ENCODE results near the gene BIRC5. TPM values are rescaled to one million over a fixed set of nuclear protein-coding genes. Genes with fewer than 3 reads are reported as not detected.

The BIRC5 gene
- total RNA-seq: 10 to 100 TPM; 61.0 to 65.1 TPM
- 0.69 TPM for polyA plus RNA-seq

- CTCF ChIA-PET: interaction anchor here (0.9 kb wide), 1 partner anchor 37 kb away, joined by 4 read pairs; no protein-coding TSS in a partner anchor
- POLR2A ChIA-PET: interaction anchor here (0.6 to 1.0 kb wide), 2 partner anchors 93 to 98 kb away, joined by 4 to 6 read pairs; no protein-coding TSS in a partner anchor
- peak within 1 kb of the TSS; percentile 59 for H3K27ac ChIP-seq (ENCODE audit: low read depth, low read length)
Measured at GRCh38 chr17:78214016-78214705, at the start of gene BIRC5. TSS of gene BIRC5 (plus strand) at chr17:78214253. CDS start at chr17:78214317, 64 bp downstream.

DNA sequence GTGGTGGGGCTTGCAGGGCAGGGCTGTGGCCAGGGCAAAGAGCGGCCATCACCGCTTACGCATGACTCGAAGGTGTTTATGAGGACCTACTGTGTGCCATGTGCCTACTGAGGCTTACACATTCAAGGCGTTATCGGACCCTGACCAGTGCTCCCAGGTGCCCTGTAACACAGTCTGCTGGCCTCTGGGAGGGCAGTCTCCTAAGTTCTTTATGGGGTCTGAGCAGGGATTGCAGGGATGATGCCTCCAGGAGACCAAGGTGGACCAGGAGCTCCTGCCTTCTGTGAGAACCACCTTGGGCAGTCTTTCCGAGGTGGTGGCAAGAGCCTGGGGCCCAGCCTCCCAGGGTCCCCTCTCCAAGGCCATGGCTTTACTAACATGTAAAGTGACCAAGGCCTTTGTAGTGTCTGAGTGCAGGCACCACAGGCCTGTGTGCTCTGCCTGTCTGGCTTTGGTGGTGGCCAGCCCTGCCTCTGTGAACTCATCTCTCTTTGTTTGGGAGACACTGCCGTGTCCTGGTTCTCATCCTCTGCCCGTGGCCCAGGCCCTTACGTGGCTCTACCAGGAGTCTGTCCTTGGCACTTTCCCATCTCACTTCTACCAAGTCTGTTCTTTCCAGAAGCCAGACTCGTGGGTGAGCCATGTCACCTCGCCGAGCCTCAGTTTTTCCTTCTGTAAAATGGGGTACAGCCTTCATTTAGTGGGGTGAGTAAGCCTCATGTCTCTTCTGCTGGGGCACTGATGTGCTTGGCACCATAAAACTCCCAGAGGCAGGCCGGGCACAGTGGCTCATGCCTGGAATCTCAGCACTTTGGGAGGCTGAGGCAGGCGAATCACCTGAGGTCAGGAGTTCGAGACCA is 49.1 kb upstream of the BIRC5 start:
- ChIA-PET CTCF (no interaction called here), POLR2A (no interaction called here)
- no peaks in the 10 kb centered on the region for H3K36me3 ChIP-seq (ENCODE audit: insufficient read depth, low read length)

More at GRCh38 chr17:78214016-78214705, at the start of gene BIRC5:
- H3K9me3 Mint-ChIP-seq: no peaks in the 10 kb centered on the region
- H3K27ac Mint-ChIP-seq: peak within 1 kb of the TSS in 2 of 8 donors; percentile 36 to 63
- no peaks in the 10 kb centered on the region for H3K27me3 Mint-ChIP-seq
- H3K4me3 Mint-ChIP-seq: peak within 1 kb of the TSS; percentile 42 to 77 (median 72)
- H3K36me3 Mint-ChIP-seq: no peaks in the 10 kb centered on the region
- H3K27me3 ChIP-seq (ENCODE audit: insufficient read depth, low read length, poor library complexity, severe bottlenecking): no peaks in the 10 kb centered on the region
- peaks cover 2 to 10% (median 5%) of the 10 kb centered on the region in 3 donors for H3K4me1 Mint-ChIP-seq
- no peaks in the 10 kb centered on the region for H3K36me3 ChIP-seq (ENCODE audit: insufficient read depth, low read length)
- H3K4me3 ChIP-seq (ENCODE audit: low read length): peak within 1 kb of the TSS; percentile 53
- H3K9me3 ChIP-seq (ENCODE audit: low read length): no peaks in the 10 kb centered on the region
- DNase-seq: peak; percentile 83 to 90 (median 86)
- peaks cover 6% of the 10 kb centered on the region for H3K4me1 ChIP-seq (ENCODE audit: insufficient read depth, low read length)

GRCh38 chr17:78166416-78166815 is 47.6 kb upstream of the BIRC5 start:
- H3K4me3 Mint-ChIP-seq: peak overlapping the region in 1 of 7 donors; percentile 24
- no peak overlapping the region for H3K27ac Mint-ChIP-seq
- ChIA-PET CTCF (interaction anchor here (2.0 kb wide), 1 partner anchor 10 kb away, joined by 15 read pairs; no protein-coding TSS in a partner anchor), POLR2A (no interaction called here)
- Histone ChIP-seq H3K36me3 (ENCODE audit: insufficient read depth, low read length) (no peaks in the 10 kb centered on the region), H3K27me3 (ENCODE audit: insufficient read depth, low read length, poor library complexity, severe bottlenecking) (no peaks in the 10 kb centered on the region), H3K4me1 (ENCODE audit: insufficient read depth, low read length) (peaks cover 15% of the 10 kb centered on the region), H3K9me3 (ENCODE audit: low read length) (no peaks in the 10 kb centered on the region), H3K4me3 (ENCODE audit: low read length) (no peak overlapping the region), H3K27ac (ENCODE audit: low read depth, low read length) (no peak overlapping the region)
- H3K36me3 Mint-ChIP-seq: peaks cover 0 to 8% (median 0%) of the 10 kb centered on the region in 3 donors
- H3K4me1 Mint-ChIP-seq: peaks cover 9 to 23% (median 10%) of the 10 kb centered on the region in 3 donors
- H3K27me3 Mint-ChIP-seq: no peaks in the 10 kb centered on the region
- no peak for DNase-seq
- no peaks in the 10 kb centered on the region for H3K9me3 Mint-ChIP-seq

More for the DNA sequence above, 49.1 kb upstream of the BIRC5 start:
- H3K27ac Mint-ChIP-seq: peak overlapping the region in 1 of 8 donors; percentile 47
- Histone ChIP-seq H3K4me1 (ENCODE audit: insufficient read depth, low read length) (peaks cover 14% of the 10 kb centered on the region), H3K4me3 (ENCODE audit: low read length) (no peak overlapping the region), H3K27ac (ENCODE audit: low read depth, low read length) (no peak overlapping the region), H3K27me3 (ENCODE audit: insufficient read depth, low read length, poor library complexity, severe bottlenecking) (no peaks in the 10 kb centered on the region), H3K9me3 (ENCODE audit: low read length) (no peaks in the 10 kb centered on the region)
- peaks cover 4 to 11% (median 5%) of the 10 kb centered on the region in 3 donors for H3K4me1 Mint-ChIP-seq
- no peaks in the 10 kb centered on the region for H3K36me3 Mint-ChIP-seq
- no peak for DNase-seq
- no peaks in the 10 kb centered on the region for H3K9me3 Mint-ChIP-seq
- H3K4me3 Mint-ChIP-seq: peak overlapping the region in 1 of 7 donors; percentile 48
- H3K27me3 Mint-ChIP-seq: no peaks in the 10 kb centered on the region

- Histone ChIP-seq H3K27ac (ENCODE audit: low read depth, low read length) (peak within 1 kb of the TSS; percentile 70), H3K27me3 (ENCODE audit: insufficient read depth, low read length, poor library complexity, severe bottlenecking) (no peaks in the 10 kb centered on the region), H3K36me3 (ENCODE audit: insufficient read depth, low read length) (no peaks in the 10 kb centered on the region), H3K4me3 (ENCODE audit: low read length) (peak within 1 kb of the TSS; percentile 49), H3K9me3 (ENCODE audit: low read length) (no peaks in the 10 kb centered on the region), H3K4me1 (ENCODE audit: insufficient read depth, low read length) (peaks cover 26% of the 10 kb centered on the region)
- Mint-ChIP-seq H3K36me3 (peaks cover 0 to 27% (median 0%) of the 10 kb centered on the region in 3 donors), H3K27ac (peak within 1 kb of the TSS in 7 of 8 donors; percentile 35 to 89 (median 77)), H3K27me3 (no peaks in the 10 kb centered on the region), H3K4me1 (peaks cover 22 to 42% (median 26%) of the 10 kb centered on the region in 3 donors), H3K9me3 (no peaks in the 10 kb centered on the region), H3K4me3 (peak within 1 kb of the TSS; percentile 64 to 86 (median 70))
- CTCF ChIA-PET: interaction anchor here (1.5 kb wide), 1 partner anchor 29 kb away, joined by 7 read pairs; no protein-coding TSS in a partner anchor
- peak; percentile 80 to 89 (median 84) for DNase-seq
- POLR2A ChIA-PET: no interaction called here
Measured at GRCh38 chr17:78168242-78168902, 45.7 kb upstream of the BIRC5 start, which contains the start of gene SYNGR2. TSS of gene SYNGR2 (plus strand) at chr17:78168581. CDS start at chr17:78168617, 36 bp downstream.

DNA sequence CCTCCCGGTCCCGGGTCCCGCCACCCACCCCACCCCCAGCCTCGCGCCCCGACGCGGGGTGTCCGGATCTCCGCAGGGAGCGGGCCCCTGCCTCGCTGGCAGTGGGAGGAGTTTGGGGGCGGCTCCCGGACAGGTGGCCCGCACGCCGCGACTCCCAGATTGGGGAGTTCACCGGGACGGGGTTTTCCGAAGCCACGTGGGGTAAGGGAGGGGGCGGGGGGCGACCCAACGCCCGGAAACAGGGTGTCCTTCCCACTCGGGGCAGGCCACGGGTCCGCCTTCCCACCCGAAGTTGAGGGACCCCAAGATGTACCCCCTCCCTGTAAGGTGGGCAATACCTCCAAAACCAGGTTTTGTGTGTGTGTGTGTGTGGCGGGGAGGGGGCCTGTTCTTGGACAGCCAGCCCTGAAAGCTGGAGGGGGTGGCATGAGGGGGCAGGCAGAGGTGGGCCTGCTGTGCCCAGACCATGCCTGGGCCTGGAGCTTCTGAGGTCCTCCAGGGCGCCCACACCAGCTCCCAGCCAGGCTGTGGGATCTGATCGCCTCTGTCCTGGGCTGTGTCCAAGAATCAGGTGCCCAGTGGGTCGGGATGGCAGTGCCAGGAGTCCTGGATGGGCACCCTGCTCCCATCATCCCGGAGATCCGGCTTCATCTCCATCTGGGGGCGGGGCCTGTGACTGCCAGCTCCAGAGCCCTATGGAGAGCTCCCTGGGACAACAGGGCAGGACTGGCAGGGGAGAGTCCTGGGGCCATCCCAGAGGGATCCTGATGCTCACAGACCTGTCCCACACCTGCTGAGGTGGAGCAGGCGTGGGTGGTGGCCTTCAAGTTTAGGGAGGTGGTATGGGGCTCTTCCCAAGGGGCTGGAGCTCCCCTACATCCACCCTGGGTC is 44.9 kb upstream of the BIRC5 start:
- CTCF ChIA-PET: interaction anchor here (0.7 to 1.2 kb wide), 2 partner anchors 41 to 55 kb away, joined by 3 to 4 read pairs; partner anchors contain the start of gene TMC6

GRCh38 chr17:78170692-78171590 is 43.1 kb upstream of the BIRC5 start:
- no peaks in the 10 kb centered on the region for H3K9me3 ChIP-seq (ENCODE audit: low read length)
- DNase-seq: no peak
- peaks cover 41% of the 10 kb centered on the region for H3K4me1 ChIP-seq (ENCODE audit: insufficient read depth, low read length)
- ChIA-PET CTCF (interaction anchor here (1.4 kb wide), 1 partner anchor 15 kb away, joined by 3 read pairs; no protein-coding TSS in a partner anchor), POLR2A (no interaction called here)
- Mint-ChIP-seq H3K4me3 (peak overlapping the region in 5 of 7 donors; percentile 50 to 78 (median 64)), H3K4me1 (peaks cover 28 to 60% (median 37%) of the 10 kb centered on the region in 3 donors), H3K9me3 (no peaks in the 10 kb centered on the region), H3K27ac (peak overlapping the region in 7 of 8 donors; percentile 66 to 84 (median 70)), H3K27me3 (no peaks in the 10 kb centered on the region), H3K36me3 (peaks cover 0 to 34% (median 0%) of the 10 kb centered on the region in 3 donors)
- no peaks in the 10 kb centered on the region for H3K36me3 ChIP-seq (ENCODE audit: insufficient read depth, low read length)
- no peak overlapping the region for H3K27ac ChIP-seq (ENCODE audit: low read depth, low read length)
- H3K4me3 ChIP-seq (ENCODE audit: low read length): no peak overlapping the region
- H3K27me3 ChIP-seq (ENCODE audit: insufficient read depth, low read length, poor library complexity, severe bottlenecking): no peaks in the 10 kb centered on the region

More for the DNA sequence above, 44.9 kb upstream of the BIRC5 start:
- Histone ChIP-seq H3K27me3 (ENCODE audit: insufficient read depth, low read length, poor library complexity, severe bottlenecking) (no peaks in the 10 kb centered on the region), H3K36me3 (ENCODE audit: insufficient read depth, low read length) (no peaks in the 10 kb centered on the region), H3K4me1 (ENCODE audit: insufficient read depth, low read length) (peaks cover 34% of the 10 kb centered on the region), H3K9me3 (ENCODE audit: low read length) (no peaks in the 10 kb centered on the region), H3K4me3 (ENCODE audit: low read length) (peak overlapping the region; percentile 49), H3K27ac (ENCODE audit: low read depth, low read length) (peak overlapping the region; percentile 45)
- peaks cover 27 to 50% (median 34%) of the 10 kb centered on the region in 3 donors for H3K4me1 Mint-ChIP-seq
- H3K27me3 Mint-ChIP-seq: no peaks in the 10 kb centered on the region
- H3K36me3 Mint-ChIP-seq: peaks cover 0 to 34% (median 0%) of the 10 kb centered on the region in 3 donors
- DNase-seq: peak; percentile 44 to 80 (median 50)
- H3K4me3 Mint-ChIP-seq: peak overlapping the region; percentile 62 to 85 (median 68)
- H3K27ac Mint-ChIP-seq: peak overlapping the region in 7 of 8 donors; percentile 35 to 89 (median 74)
- no peaks in the 10 kb centered on the region for H3K9me3 Mint-ChIP-seq
- POLR2A ChIA-PET: interaction anchor here (0.5 to 1.0 kb wide), 4 partner anchors 30 to 501 kb away, joined by 3 to 6 read pairs (median 3); no protein-coding TSS in a partner anchor
